ENCODE results near the gene PRKAR1B. TPM values are rescaled to one million over a fixed set of nuclear protein-coding genes. Genes with fewer than 3 reads are reported as not detected.

The PRKAR1B gene
- total and polyA plus RNA-seq, 2 donors (not counting 1 experiment from before 2014, with no cell fraction given): 4.5 to 8.6 TPM

GRCh38 chr7:664402-664775 is 62.7 kb downstream of the PRKAR1B start:
- Histone ChIP-seq H3K27me3 (replicated peaks in 1 of 4; ENCODE audit: control extremely low read depth in 1 of 4, control insufficient read depth in 3 of 4, insufficient read depth in 4 of 4, low read length in 3 of 4) (no peaks in the 10 kb centered on the region), H3K4me2 (replicated peaks; ENCODE audit: low read depth, low read length, poor library complexity, severe bottlenecking) (no peak overlapping the region), H3K27ac (ENCODE audit: low read length in 2 of 2) (no peak overlapping the region), H3K9ac (ENCODE audit: low read length) (no peak overlapping the region), H3K4me3 (ENCODE audit: control extremely low read depth in 1 of 5, extremely low read depth in 1 of 5, insufficient read depth in 1 of 5, low read depth in 2 of 5, low read length in 4 of 5) (no peak overlapping the region), H2AFZ (ENCODE audit: insufficient read depth, low read depth, low read length, poor library complexity, severe bottlenecking) (no peak overlapping the region), H3K4me1 (ENCODE audit: control insufficient read depth in 2 of 2, insufficient read depth in 2 of 2, low read length in 2 of 2) (no peaks in the 10 kb centered on the region), H4K20me1 (ENCODE audit: control insufficient read depth, insufficient read depth, low read length, poor library complexity, severe bottlenecking) (no peaks in the 10 kb centered on the region), H3K36me3 (replicated peaks in 1 of 2; ENCODE audit: control extremely low read depth in 1 of 2, control insufficient read depth in 1 of 2, extremely low read depth in 1 of 2, insufficient read depth in 2 of 2, low read length in 1 of 2) (no peaks in the 10 kb centered on the region), H3K79me2 (ENCODE audit: control insufficient read depth, insufficient read depth, low read length) (no peaks in the 10 kb centered on the region), H3K9me3 (ENCODE audit: control extremely low read depth in 1 of 3, control insufficient read depth in 2 of 3, insufficient read depth in 1 of 3, low read length in 2 of 3) (peaks cover 0 to 4% (median 0%) of the 10 kb centered on the region in 3 donors)
- ChIA-PET CTCF (no interaction called here), POLR2A (no interaction called here)
- no peak for ATAC-seq (ENCODE audit: low read depth)
- 100% methylated on average over 7 of the region's 7 CpGs for WGBS (ENCODE audit: insufficient coverage)
- DNase-seq: no peak
- H3K9me3 Mint-ChIP-seq (ENCODE audit: insufficient read depth): peaks cover 6% of the 10 kb centered on the region
- H3K27ac Mint-ChIP-seq: no peak overlapping the region
- no peaks in the 10 kb centered on the region for H3K4me1 Mint-ChIP-seq
- no peak for TF ChIP-seq EZH2 (IDR thresholded peaks at IDR 0.05; ENCODE audit: borderline replicate concordance, insufficient read depth, low read depth, low read length, poor library complexity, severe bottlenecking)
- TF ChIP-seq, protein P1, sequence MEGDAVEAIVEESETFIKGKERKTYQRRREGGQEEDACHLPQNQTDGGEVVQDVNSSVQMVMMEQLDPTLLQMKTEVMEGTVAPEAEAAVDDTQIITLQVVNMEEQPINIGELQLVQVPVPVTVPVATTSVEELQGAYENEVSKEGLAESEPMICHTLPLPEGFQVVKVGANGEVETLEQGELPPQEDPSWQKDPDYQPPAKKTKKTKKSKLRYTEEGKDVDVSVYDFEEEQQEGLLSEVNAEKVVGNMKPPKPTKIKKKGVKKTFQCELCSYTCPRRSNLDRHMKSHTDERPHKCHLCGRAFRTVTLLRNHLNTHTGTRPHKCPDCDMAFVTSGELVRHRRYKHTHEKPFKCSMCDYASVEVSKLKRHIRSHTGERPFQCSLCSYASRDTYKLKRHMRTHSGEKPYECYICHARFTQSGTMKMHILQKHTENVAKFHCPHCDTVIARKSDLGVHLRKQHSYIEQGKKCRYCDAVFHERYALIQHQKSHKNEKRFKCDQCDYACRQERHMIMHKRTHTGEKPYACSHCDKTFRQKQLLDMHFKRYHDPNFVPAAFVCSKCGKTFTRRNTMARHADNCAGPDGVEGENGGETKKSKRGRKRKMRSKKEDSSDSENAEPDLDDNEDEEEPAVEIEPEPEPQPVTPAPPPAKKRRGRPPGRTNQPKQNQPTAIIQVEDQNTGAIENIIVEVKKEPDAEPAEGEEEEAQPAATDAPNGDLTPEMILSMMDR (IDR thresholded peaks at IDR 0.05): no peak
- H3K27me3 Mint-ChIP-seq: no peaks in the 10 kb centered on the region
- intact Hi-C loops (cut with micrococcal nuclease): no loop called here
- H3K4me3 Mint-ChIP-seq: no peak overlapping the region

GRCh38 chr7:662576-662975 is 64.5 kb downstream of the PRKAR1B start:
- H3K9ac ChIP-seq (ENCODE audit: low read length): no peak overlapping the region
- Mint-ChIP-seq H3K4me1 (no peaks in the 10 kb centered on the region), H3K4me3 (no peak overlapping the region), H3K27ac (no peak overlapping the region), H3K27me3 (no peaks in the 10 kb centered on the region), H3K9me3 (ENCODE audit: insufficient read depth) (no peaks in the 10 kb centered on the region)
- H3K79me2 ChIP-seq (ENCODE audit: control insufficient read depth, insufficient read depth, low read length): no peaks in the 10 kb centered on the region
- no peak overlapping the region for H3K4me3 ChIP-seq (ENCODE audit: control extremely low read depth in 1 of 5, extremely low read depth in 1 of 5, insufficient read depth in 1 of 5, low read depth in 2 of 5, low read length in 4 of 5)
- ChIA-PET POLR2A (no interaction called here), CTCF (no interaction called here)
- no peaks in the 10 kb centered on the region for H3K27me3 ChIP-seq (replicated peaks in 1 of 4; ENCODE audit: control extremely low read depth in 1 of 4, control insufficient read depth in 3 of 4, insufficient read depth in 4 of 4, low read length in 3 of 4)
- no peaks in the 10 kb centered on the region for H3K4me1 ChIP-seq (ENCODE audit: control insufficient read depth in 2 of 2, insufficient read depth in 2 of 2, low read length in 2 of 2)
- H3K27ac ChIP-seq (ENCODE audit: low read length in 2 of 2): no peak overlapping the region
- no peak overlapping the region for H2AFZ ChIP-seq (ENCODE audit: insufficient read depth, low read depth, low read length, poor library complexity, severe bottlenecking)
- H3K9me3 ChIP-seq (ENCODE audit: control extremely low read depth in 1 of 3, control insufficient read depth in 2 of 3, insufficient read depth in 1 of 3, low read length in 2 of 3): peaks cover 0 to 9% (median 0%) of the 10 kb centered on the region in 3 donors
- intact Hi-C loops (cut with micrococcal nuclease): no loop called here
- ATAC-seq (ENCODE audit: low read depth): no peak
- WGBS (ENCODE audit: insufficient coverage): 91% methylated on average over 4 of the region's 4 CpGs
- TF ChIP-seq EZH2 (IDR thresholded peaks at IDR 0.05; ENCODE audit: borderline replicate concordance, insufficient read depth, low read depth, low read length, poor library complexity, severe bottlenecking): no peak
- TF ChIP-seq, protein P1 (IDR thresholded peaks at IDR 0.05): no peak
- no peak overlapping the region for H3K4me2 ChIP-seq (replicated peaks; ENCODE audit: low read depth, low read length, poor library complexity, severe bottlenecking)
- no peaks in the 10 kb centered on the region for H4K20me1 ChIP-seq (ENCODE audit: control insufficient read depth, insufficient read depth, low read length, poor library complexity, severe bottlenecking)
- H3K36me3 ChIP-seq (replicated peaks in 1 of 2; ENCODE audit: control extremely low read depth in 1 of 2, control insufficient read depth in 1 of 2, extremely low read depth in 1 of 2, insufficient read depth in 2 of 2, low read length in 1 of 2): no peaks in the 10 kb centered on the region
- no peak for DNase-seq

All from B cell (primary cell).